OCI-LY1 (cell line): ENCODE results near the gene NAV3.

Experiments used
- CTCF ChIP-seq: fragments of 200-600 bp; sonication (generic), shearing (Covaris generic); IDR thresholded peaks from 2 replicates; pipeline ENCODE4 v1.5.1; 2017; ENCODE audit warnings: mild to moderate bottlenecking, antibody characterized with exemption, low read length, moderate library complexity, mixed read lengths
- EZH2 ChIP-seq: fragments of 200-600 bp; sonication (generic), shearing (Covaris generic); IDR thresholded peaks from 2 replicates; pipeline ENCODE4 v1.8.0; 2017; ENCODE audit warnings: borderline replicate concordance, mixed run types, mild to moderate bottlenecking, antibody characterized with exemption, low read length, moderate library complexity, mixed read lengths

GRCh38 chr12:78060186-78060585, 229.5 kb downstream of the NAV3 start:
- no peak for TF ChIP-seq CTCF
- TF ChIP-seq EZH2, result no peak
